ENCODE data around the gene TP53BP2.

- TF ChIP-seq CTCF (IDR thresholded peaks at IDR 0.05; ENCODE audit: poor library complexity, severe bottlenecking) = no peak
- TF ChIP-seq TAF1 (IDR thresholded peaks at IDR 0.05; ENCODE audit: low read depth) = no peak
- TF ChIP-seq RAD21 (conservative IDR thresholded peaks at IDR 0.05) = no peak
- no peak for TF ChIP-seq EZH2 (IDR thresholded peaks at IDR 0.05; ENCODE audit: borderline replicate concordance, insufficient read depth, low read length, poor library complexity, severe bottlenecking)
- TF ChIP-seq POLR2AphosphoS5 (IDR thresholded peaks at IDR 0.05) = no peak
- TF ChIP-seq MXI1 (conservative IDR thresholded peaks at IDR 0.05; ENCODE audit: poor library complexity, severe bottlenecking) = no peak
- TF ChIP-seq EP300 (conservative IDR thresholded peaks at IDR 0.05; ENCODE audit: poor library complexity, severe bottlenecking) = no peak
- TF ChIP-seq, protein P1, sequence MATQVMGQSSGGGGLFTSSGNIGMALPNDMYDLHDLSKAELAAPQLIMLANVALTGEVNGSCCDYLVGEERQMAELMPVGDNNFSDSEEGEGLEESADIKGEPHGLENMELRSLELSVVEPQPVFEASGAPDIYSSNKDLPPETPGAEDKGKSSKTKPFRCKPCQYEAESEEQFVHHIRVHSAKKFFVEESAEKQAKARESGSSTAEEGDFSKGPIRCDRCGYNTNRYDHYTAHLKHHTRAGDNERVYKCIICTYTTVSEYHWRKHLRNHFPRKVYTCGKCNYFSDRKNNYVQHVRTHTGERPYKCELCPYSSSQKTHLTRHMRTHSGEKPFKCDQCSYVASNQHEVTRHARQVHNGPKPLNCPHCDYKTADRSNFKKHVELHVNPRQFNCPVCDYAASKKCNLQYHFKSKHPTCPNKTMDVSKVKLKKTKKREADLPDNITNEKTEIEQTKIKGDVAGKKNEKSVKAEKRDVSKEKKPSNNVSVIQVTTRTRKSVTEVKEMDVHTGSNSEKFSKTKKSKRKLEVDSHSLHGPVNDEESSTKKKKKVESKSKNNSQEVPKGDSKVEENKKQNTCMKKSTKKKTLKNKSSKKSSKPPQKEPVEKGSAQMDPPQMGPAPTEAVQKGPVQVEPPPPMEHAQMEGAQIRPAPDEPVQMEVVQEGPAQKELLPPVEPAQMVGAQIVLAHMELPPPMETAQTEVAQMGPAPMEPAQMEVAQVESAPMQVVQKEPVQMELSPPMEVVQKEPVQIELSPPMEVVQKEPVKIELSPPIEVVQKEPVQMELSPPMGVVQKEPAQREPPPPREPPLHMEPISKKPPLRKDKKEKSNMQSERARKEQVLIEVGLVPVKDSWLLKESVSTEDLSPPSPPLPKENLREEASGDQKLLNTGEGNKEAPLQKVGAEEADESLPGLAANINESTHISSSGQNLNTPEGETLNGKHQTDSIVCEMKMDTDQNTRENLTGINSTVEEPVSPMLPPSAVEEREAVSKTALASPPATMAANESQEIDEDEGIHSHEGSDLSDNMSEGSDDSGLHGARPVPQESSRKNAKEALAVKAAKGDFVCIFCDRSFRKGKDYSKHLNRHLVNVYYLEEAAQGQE (IDR thresholded peaks at IDR 0.05; ENCODE audit: borderline replicate concordance) = no peak
- TF ChIP-seq SMC3 (conservative IDR thresholded peaks at IDR 0.05; ENCODE audit: poor library complexity) = no peak
Observed at GRCh38 chr1:223852337-223852736, 6.6 kb upstream of the TP53BP2 start.

Data from neural cell (in vitro differentiated cells).